Measurements from ENCODE around the gene SLC11A2.

The SLC11A2 gene

GRCh38 chr12:50988871-50989270, 37.3 kb downstream of the SLC11A2 start:
- Histone ChIP-seq H3K9ac (ENCODE audit: low read length) (no peak overlapping the region), H3K36me3 (ENCODE audit: insufficient read depth, low read length) (peaks cover 35% of the 10 kb centered on the region), H3K4me1 (ENCODE audit: insufficient read depth, low read length) (peaks cover 31% of the 10 kb centered on the region), H3K27ac (ENCODE audit: low read depth, low read length) (no peak overlapping the region), H3K27me3 (ENCODE audit: control insufficient read depth in 1 of 2, insufficient read depth in 2 of 2, low read length in 2 of 2) (no peaks in the 10 kb centered on the region), H3K9me3 (ENCODE audit: low read length) (no peaks in the 10 kb centered on the region), H3K4me3 (ENCODE audit: low read depth in 1 of 2, low read length in 2 of 2) (no peak overlapping the region)

GRCh38 chr12:50988051-50988450, 38.1 kb downstream of the SLC11A2 start:
- no peak overlapping the region for H3K4me3 ChIP-seq (ENCODE audit: low read depth in 1 of 2, low read length in 2 of 2)
- peaks cover 31% of the 10 kb centered on the region for H3K4me1 ChIP-seq (ENCODE audit: insufficient read depth, low read length)
- no peaks in the 10 kb centered on the region for H3K27me3 ChIP-seq (ENCODE audit: control insufficient read depth in 1 of 2, insufficient read depth in 2 of 2, low read length in 2 of 2)
- no peaks in the 10 kb centered on the region for H3K9me3 ChIP-seq (ENCODE audit: low read length)
- H3K27ac ChIP-seq (ENCODE audit: low read depth, low read length) = no peak overlapping the region
- H3K36me3 ChIP-seq (ENCODE audit: insufficient read depth, low read length) = peaks cover 35% of the 10 kb centered on the region
- H3K9ac ChIP-seq (ENCODE audit: low read length) = no peak overlapping the region

- Histone ChIP-seq H3K27me3 (ENCODE audit: control insufficient read depth in 1 of 2, insufficient read depth in 2 of 2, low read length in 2 of 2) (no peaks in the 10 kb centered on the region), H3K27ac (ENCODE audit: low read depth, low read length) (peak overlapping the region; percentile 30), H3K36me3 (ENCODE audit: insufficient read depth, low read length) (peaks cover 33% of the 10 kb centered on the region), H3K9me3 (ENCODE audit: low read length) (no peaks in the 10 kb centered on the region), H3K4me3 (ENCODE audit: low read depth in 1 of 2, low read length in 2 of 2) (no peak overlapping the region), H3K4me1 (ENCODE audit: insufficient read depth, low read length) (peaks cover 31% of the 10 kb centered on the region), H3K9ac (ENCODE audit: low read length) (no peak overlapping the region)
Observed at GRCh38 chr12:50986966-50987737, 39.0 kb downstream of the SLC11A2 start.

- no peak overlapping the region for H3K9ac ChIP-seq (ENCODE audit: low read length)
- peaks cover 31% of the 10 kb centered on the region for H3K4me1 ChIP-seq (ENCODE audit: insufficient read depth, low read length)
- peaks cover 15% of the 10 kb centered on the region for H3K36me3 ChIP-seq (ENCODE audit: insufficient read depth, low read length)
- no peak overlapping the region for H3K27ac ChIP-seq (ENCODE audit: low read depth, low read length)
- H3K9me3 ChIP-seq (ENCODE audit: low read length) = no peaks in the 10 kb centered on the region
- no peaks in the 10 kb centered on the region for H3K27me3 ChIP-seq (ENCODE audit: control insufficient read depth in 1 of 2, insufficient read depth in 2 of 2, low read length in 2 of 2)
- no peak overlapping the region for H3K4me3 ChIP-seq (ENCODE audit: low read depth in 1 of 2, low read length in 2 of 2)
Observed at GRCh38 chr12:50985322-50985721, 40.9 kb downstream of the SLC11A2 start.

GRCh38 chr12:50984586-50985298, 41.4 kb downstream of the SLC11A2 start:
- no peaks in the 10 kb centered on the region for H3K9me3 ChIP-seq (ENCODE audit: low read length)
- peaks cover 11% of the 10 kb centered on the region for H3K36me3 ChIP-seq (ENCODE audit: insufficient read depth, low read length)
- peaks cover 31% of the 10 kb centered on the region for H3K4me1 ChIP-seq (ENCODE audit: insufficient read depth, low read length)
- no peak overlapping the region for H3K9ac ChIP-seq (ENCODE audit: low read length)
- no peak overlapping the region for H3K27ac ChIP-seq (ENCODE audit: low read depth, low read length)
- H3K4me3 ChIP-seq (ENCODE audit: low read depth in 1 of 2, low read length in 2 of 2) = no peak overlapping the region
- H3K27me3 ChIP-seq (ENCODE audit: control insufficient read depth in 1 of 2, insufficient read depth in 2 of 2, low read length in 2 of 2) = no peaks in the 10 kb centered on the region

GRCh38 chr12:50981319-50982239, 44.6 kb downstream of the SLC11A2 start:
- H3K4me3 ChIP-seq (ENCODE audit: low read depth in 1 of 2, low read length in 2 of 2) = no peak overlapping the region
- no peaks in the 10 kb centered on the region for H3K9me3 ChIP-seq (ENCODE audit: low read length)
- no peaks in the 10 kb centered on the region for H3K27me3 ChIP-seq (ENCODE audit: control insufficient read depth in 1 of 2, insufficient read depth in 2 of 2, low read length in 2 of 2)
- H3K4me1 ChIP-seq (ENCODE audit: insufficient read depth, low read length) = peaks cover 23% of the 10 kb centered on the region
- no peak overlapping the region for H3K9ac ChIP-seq (ENCODE audit: low read length)
- no peaks in the 10 kb centered on the region for H3K36me3 ChIP-seq (ENCODE audit: insufficient read depth, low read length)
- H3K27ac ChIP-seq (ENCODE audit: low read depth, low read length) = no peak overlapping the region

GRCh38 chr12:50980545-50980944, 45.6 kb downstream of the SLC11A2 start:
- H3K4me3 ChIP-seq (ENCODE audit: low read depth in 1 of 2, low read length in 2 of 2) = no peak overlapping the region
- H3K27me3 ChIP-seq (ENCODE audit: control insufficient read depth in 1 of 2, insufficient read depth in 2 of 2, low read length in 2 of 2) = no peaks in the 10 kb centered on the region
- no peaks in the 10 kb centered on the region for H3K9me3 ChIP-seq (ENCODE audit: low read length)
- no peak overlapping the region for H3K27ac ChIP-seq (ENCODE audit: low read depth, low read length)
- H3K9ac ChIP-seq (ENCODE audit: low read length) = no peak overlapping the region
- H3K36me3 ChIP-seq (ENCODE audit: insufficient read depth, low read length) = no peaks in the 10 kb centered on the region
- peaks cover 14% of the 10 kb centered on the region for H3K4me1 ChIP-seq (ENCODE audit: insufficient read depth, low read length)

- no peak overlapping the region for H3K27ac ChIP-seq (ENCODE audit: low read depth, low read length)
- H3K9me3 ChIP-seq (ENCODE audit: low read length) = no peaks in the 10 kb centered on the region
- H3K9ac ChIP-seq (ENCODE audit: low read length) = no peak overlapping the region
- peaks cover 3% of the 10 kb centered on the region for H3K4me1 ChIP-seq (ENCODE audit: insufficient read depth, low read length)
- no peaks in the 10 kb centered on the region for H3K27me3 ChIP-seq (ENCODE audit: control insufficient read depth in 1 of 2, insufficient read depth in 2 of 2, low read length in 2 of 2)
- H3K36me3 ChIP-seq (ENCODE audit: insufficient read depth, low read length) = no peaks in the 10 kb centered on the region
- H3K4me3 ChIP-seq (ENCODE audit: low read depth in 1 of 2, low read length in 2 of 2) = no peak overlapping the region
Observed at GRCh38 chr12:50979369-50980052, 46.7 kb downstream of the SLC11A2 start.

- no peak overlapping the region for H3K4me3 ChIP-seq (ENCODE audit: low read depth in 1 of 2, low read length in 2 of 2)
- H3K36me3 ChIP-seq (ENCODE audit: insufficient read depth, low read length) = no peaks in the 10 kb centered on the region
- no peaks in the 10 kb centered on the region for H3K27me3 ChIP-seq (ENCODE audit: control insufficient read depth in 1 of 2, insufficient read depth in 2 of 2, low read length in 2 of 2)
- H3K4me1 ChIP-seq (ENCODE audit: insufficient read depth, low read length) = no peaks in the 10 kb centered on the region
- no peak overlapping the region for H3K9ac ChIP-seq (ENCODE audit: low read length)
- H3K9me3 ChIP-seq (ENCODE audit: low read length) = no peaks in the 10 kb centered on the region
- H3K27ac ChIP-seq (ENCODE audit: low read depth, low read length) = no peak overlapping the region
Observed at GRCh38 chr12:50971946-50972345, 54.2 kb downstream of the SLC11A2 start.

- Histone ChIP-seq H3K4me3 (ENCODE audit: low read depth in 1 of 2, low read length in 2 of 2) (no peak overlapping the region), H3K27ac (ENCODE audit: low read depth, low read length) (no peak overlapping the region), H3K9me3 (ENCODE audit: low read length) (no peaks in the 10 kb centered on the region), H3K36me3 (ENCODE audit: insufficient read depth, low read length) (no peaks in the 10 kb centered on the region), H3K4me1 (ENCODE audit: insufficient read depth, low read length) (no peaks in the 10 kb centered on the region), H3K27me3 (ENCODE audit: control insufficient read depth in 1 of 2, insufficient read depth in 2 of 2, low read length in 2 of 2) (no peaks in the 10 kb centered on the region), H3K9ac (ENCODE audit: low read length) (no peak overlapping the region)
Observed at GRCh38 chr12:50964432-50964831, 61.8 kb downstream of the SLC11A2 start.

GRCh38 chr12:50961708-50962107, 64.5 kb downstream of the SLC11A2 start:
- Histone ChIP-seq H3K4me3 (ENCODE audit: low read depth in 1 of 2, low read length in 2 of 2) (no peak overlapping the region), H3K27ac (ENCODE audit: low read depth, low read length) (no peak overlapping the region)

More at GRCh38 chr12:50961708-50962107, 64.5 kb downstream of the SLC11A2 start:
- Histone ChIP-seq H3K4me1 (ENCODE audit: insufficient read depth, low read length) (no peaks in the 10 kb centered on the region), H3K9ac (ENCODE audit: low read length) (no peak overlapping the region), H3K9me3 (ENCODE audit: low read length) (no peaks in the 10 kb centered on the region), H3K36me3 (ENCODE audit: insufficient read depth, low read length) (no peaks in the 10 kb centered on the region), H3K27me3 (ENCODE audit: control insufficient read depth in 1 of 2, insufficient read depth in 2 of 2, low read length in 2 of 2) (no peaks in the 10 kb centered on the region)

Data from muscle layer of colon (tissue), 2 donors.